HG03520 (cell line): ENCODE data around the gene B3GALNT2.

Experiments used
- ATAC-seq: cut with Tn5 transposase; IDR thresholded peaks from one replicate; pipeline ENCODE4 v1.9.1; 2021; ENCODE audit warnings: mild to moderate bottlenecking, moderate library complexity; ENCODE audit not compliant: unreplicated experiment

B3GALNT2 gene

DNA sequence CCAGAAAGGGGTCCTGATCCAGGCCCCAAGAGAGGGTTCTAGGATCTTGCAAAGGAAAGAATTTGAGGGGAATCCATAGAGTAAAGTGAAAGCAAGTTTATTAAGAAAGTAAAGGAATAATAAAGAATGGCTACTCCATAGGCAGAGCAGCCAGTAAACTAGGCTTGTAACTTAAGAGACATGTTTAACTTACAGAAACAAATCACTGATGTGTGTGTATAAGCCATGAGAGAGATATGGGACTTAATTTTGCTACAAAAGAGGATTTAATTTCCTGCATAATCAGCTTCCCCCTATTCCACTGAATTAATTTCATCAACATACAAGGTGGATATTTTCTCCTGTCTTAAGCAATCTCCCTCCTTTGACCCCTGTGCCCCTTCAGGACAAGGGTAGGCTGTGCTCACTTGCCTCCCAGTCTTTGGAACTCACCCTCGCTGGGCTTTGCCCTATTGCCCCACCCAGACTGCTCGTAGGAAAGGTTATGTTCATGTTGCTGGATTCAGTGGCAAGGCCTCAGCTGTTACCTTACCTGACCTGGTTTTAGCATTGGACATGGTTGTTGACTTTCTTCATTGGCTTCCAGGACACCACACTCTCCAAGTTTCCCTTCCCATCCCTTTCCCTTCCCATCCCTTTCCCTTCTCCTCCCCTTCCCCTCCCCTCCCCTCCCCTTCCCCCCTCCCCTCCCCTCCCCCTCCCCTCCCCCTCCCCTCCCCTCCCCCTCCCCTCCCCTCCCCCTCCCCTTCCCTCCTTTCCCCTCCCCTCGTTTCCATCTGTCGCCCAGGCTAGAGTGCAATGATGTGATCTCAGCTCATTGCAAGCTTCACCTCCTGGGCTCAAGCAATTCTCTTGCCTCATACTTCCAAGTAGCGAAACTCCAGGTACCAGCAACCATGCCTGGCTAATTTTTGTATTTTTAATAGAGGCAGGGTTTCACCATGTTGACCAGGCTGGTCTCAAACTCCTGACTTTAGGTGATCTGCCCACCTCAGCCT, 92.5 kb downstream of the B3GALNT2 start:
- no peak for ATAC-seq

DNA sequence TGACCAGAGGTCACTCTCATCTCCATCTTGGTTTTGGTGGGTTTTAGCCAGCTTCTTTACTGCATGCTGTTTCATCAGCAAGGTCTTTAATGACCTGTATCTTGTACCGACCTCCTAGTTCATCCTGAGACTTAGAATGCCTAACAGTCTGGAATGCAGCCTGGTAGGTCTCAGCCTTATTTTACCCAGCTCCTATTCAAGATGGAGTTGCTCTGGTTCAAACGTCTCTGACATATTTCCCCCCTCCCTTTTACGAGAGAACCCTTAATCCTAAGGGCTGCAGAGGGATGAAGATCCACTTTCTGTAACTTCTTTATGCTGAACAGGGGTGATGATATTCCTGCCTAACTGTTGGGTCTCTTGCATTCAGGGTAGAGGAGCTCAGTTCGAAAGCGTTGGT, 93.8 kb downstream of the B3GALNT2 start:
- no peak for ATAC-seq

DNA sequence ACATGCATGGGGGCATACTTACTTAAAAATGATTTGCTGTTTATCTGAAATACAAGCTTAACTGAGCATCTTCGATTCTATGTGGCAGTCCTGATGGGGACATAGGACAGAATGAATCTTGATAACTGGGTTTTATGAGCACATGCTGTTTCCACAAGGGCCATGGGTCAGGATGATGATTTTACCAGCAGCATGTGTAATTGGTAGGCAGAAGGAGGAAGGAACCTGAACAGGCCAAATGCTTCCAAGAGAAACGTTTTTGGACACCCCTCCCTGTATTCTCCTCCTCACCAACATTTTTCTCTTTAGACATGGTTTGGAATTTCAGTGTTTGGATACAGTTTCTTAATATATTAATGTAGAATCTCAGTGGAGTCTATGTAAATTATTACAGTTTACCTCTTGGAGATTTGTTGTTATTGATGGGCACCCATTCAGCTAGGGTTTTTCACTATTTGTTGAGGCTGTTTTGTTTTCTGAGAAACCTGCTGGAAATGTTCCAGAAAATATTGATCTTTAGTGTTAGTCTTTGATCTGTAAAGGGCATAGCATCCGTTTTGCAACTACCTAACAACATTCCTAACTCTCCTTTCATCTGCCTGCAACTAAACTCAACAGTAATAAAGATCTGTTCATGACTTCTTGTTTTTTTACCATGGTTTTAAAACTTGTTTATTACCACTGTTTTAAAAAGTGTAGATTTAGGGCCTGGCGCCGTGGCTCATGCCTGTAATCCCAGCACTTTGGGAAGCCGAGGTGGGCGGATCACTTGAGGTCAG, 95.0 kb downstream of the B3GALNT2 start:
- no peak for ATAC-seq

DNA sequence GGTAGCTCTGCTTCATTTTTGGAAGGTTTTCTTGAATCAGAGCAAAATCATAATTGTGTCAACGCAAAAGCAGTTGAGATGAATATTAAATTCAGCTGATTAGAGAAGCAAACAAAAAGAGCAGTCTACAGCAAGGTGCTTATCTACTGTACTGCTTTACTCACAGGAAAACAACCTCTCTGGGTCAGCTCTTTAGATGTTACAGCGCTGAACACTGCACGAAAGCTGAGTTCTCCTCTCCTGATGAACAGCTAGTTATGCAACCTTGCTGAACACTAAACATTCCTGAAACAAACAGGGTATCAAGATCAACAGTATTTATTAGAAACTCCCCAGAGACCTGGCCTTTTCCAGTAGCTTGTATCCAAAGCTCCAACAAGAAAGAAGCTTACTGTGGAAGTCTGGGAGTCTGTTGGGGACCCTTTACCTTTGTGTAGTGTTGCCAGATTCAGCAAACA, 95.7 kb downstream of the B3GALNT2 start:
- no peak for ATAC-seq

DNA sequence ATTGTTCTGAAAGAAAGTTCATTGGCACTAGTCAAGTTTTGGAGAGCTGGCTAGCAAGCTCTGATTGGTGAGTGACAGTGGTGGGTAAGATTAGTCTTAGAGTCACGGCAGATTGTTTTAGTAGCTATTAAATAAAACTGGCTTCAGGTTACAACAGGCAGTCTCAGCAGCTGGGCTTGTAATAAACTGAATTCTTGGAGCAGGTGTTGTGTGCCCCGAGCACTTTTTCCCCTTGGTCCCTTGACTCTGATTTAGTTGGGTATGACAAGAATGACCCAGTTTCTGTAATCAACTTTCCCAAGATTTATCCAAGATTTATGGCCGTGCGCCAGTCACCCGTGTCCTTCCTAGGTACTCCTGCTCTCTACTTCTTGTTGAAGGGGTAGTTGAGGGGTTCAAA, 96.8 kb downstream of the B3GALNT2 start:
- no peak for ATAC-seq

DNA sequence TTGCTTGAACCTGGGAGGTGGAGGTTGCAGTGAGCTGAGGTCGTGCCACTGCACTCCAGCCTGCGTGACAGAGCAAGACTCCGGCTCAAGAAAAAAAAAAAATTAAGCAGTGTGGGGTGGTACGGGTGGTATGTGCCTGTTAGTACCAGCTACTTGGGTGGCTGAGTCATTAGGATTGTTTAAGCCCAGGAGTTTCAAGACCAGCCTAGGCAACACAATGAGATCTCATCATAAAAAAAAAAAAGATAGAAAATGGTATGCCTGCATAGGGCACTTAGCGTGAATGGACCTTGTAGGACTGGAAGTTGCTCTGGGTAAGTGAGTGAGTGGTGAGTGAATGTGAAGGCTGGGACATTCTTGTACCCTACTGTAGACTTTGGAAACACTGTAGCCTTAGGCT, 100.1 kb downstream of the B3GALNT2 start:
- no peak for ATAC-seq

DNA sequence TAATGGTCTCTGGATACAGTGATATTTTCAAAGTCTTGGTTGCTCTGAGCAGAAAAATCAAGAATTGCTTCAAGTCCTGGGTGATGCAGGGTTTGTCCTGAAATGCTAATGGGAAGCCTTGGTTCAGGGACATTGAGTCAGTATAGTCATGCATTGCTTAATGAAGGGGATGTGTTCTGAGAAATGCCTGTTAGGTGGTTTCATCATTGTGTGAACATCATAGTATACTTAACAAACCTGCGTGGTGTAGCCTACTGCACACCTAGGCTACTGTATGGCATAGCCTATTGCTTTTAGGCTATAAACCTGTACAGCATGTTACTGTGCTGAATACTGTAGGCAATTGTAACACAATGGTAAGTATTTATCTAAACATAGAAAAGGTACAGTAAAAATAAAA, 100.7 kb downstream of the B3GALNT2 start:
- no peak for ATAC-seq

DNA sequence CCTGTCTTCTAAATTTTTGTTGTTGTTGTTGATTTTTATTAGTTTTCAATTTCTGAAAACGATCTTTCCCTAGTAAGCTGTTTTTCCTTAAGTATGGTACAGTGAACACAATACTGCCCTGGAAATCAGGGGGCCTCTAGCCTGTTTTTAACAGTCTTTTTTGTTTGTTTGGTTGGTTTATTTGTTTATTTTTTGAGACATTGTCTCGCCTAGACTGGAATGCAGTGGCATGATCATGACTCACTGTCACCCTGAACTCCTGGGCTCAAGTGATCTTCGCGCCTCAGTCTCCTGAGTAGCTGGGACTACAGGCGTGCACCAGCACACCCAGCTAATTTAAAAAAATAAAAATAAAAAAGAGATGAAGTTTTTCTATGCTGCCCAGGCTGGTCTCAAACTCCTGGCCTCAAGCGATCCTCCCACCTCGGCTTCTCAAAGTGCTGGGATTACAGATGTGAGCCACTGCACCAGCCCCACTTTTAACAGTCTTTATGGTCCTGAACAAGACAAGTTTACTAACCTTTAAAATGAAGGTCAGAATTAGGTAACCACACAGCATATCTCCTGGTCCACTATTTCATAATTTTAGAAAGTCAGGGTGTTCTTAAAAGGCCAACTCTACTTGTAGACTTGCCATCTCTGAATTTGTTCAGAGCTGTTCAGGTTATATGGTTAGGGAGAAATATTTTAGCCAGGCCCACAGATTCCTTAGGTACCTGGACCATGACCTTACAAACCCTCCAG, 101.6 kb downstream of the B3GALNT2 start:
- ATAC-seq = no peak

DNA sequence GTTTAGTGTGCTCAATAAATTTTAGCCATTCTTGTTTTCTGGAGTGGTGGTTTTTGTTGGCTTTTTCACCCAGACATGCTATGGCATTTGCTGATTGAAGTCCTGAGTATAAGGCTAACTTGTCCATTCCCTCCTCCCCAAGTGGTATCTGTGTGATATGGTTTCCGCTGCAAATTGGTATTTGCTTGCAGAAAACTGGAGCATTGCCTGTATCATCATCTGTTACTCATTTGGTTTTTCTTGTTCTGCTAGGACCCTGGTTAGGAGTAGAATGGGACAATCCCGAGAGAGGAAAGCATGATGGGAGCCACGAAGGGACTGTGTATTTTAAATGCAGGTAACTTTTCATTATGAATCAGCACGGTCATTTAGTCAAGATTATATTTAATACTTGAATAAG, 103.0 kb downstream of the B3GALNT2 start:
- no peak for ATAC-seq
